ENCODE results near the gene LSP1. TPM values are rescaled to one million over a fixed set of nuclear protein-coding genes. Genes with fewer than 3 reads are reported as not detected.

Gene LSP1
- total and polyA plus RNA-seq, 2 experiments from 2014 or later = 2.8 TPM; not detected in 1

- Histone ChIP-seq H3K4me3 (no peak overlapping the region), H3K27ac (no peak overlapping the region), H3K27me3 (no peaks in the 10 kb centered on the region), H3K4me1 (ENCODE audit: low read depth) (peaks cover 17% of the 10 kb centered on the region), H3K36me3 (no peaks in the 10 kb centered on the region), H3K9me3 (ENCODE audit: low read depth) (no peaks in the 10 kb centered on the region)
- DNase-seq (ENCODE audit: low read depth in 1 of 2, low spot score in 1 of 2) = peak in 1 of 2 donors; percentile 27
- TF ChIP-seq CTCF (IDR thresholded peaks at IDR 0.05; ENCODE audit: low read depth, low read length) = no peak
These were observed 77.6 kb downstream of the LSP1 start for GRCh38 chr11:1930462-1930830.

- TF ChIP-seq CTCF (IDR thresholded peaks at IDR 0.05; ENCODE audit: low read depth, low read length) = no peak
- peaks cover 17% of the 10 kb centered on the region for H3K4me1 ChIP-seq (ENCODE audit: low read depth)
- H3K36me3 ChIP-seq = no peaks in the 10 kb centered on the region
- DNase-seq (ENCODE audit: low read depth in 1 of 2, low spot score in 1 of 2) = peak in 1 of 2 donors; percentile 67
- H3K9me3 ChIP-seq (ENCODE audit: low read depth) = no peaks in the 10 kb centered on the region
- H3K27ac ChIP-seq = no peak overlapping the region
- H3K27me3 ChIP-seq = no peaks in the 10 kb centered on the region
- no peak overlapping the region for H3K4me3 ChIP-seq
These were observed 78.6 kb downstream of the LSP1 start for GRCh38 chr11:1931341-1932104.

- DNase-seq (ENCODE audit: low read depth in 1 of 2, low spot score in 1 of 2) = no peak
- no peak for TF ChIP-seq CTCF (IDR thresholded peaks at IDR 0.05; ENCODE audit: low read depth, low read length)
- Histone ChIP-seq H3K36me3 (no peaks in the 10 kb centered on the region), H3K4me3 (no peak overlapping the region), H3K4me1 (ENCODE audit: low read depth) (peaks cover 14% of the 10 kb centered on the region), H3K9me3 (ENCODE audit: low read depth) (no peaks in the 10 kb centered on the region), H3K27me3 (no peaks in the 10 kb centered on the region), H3K27ac (no peak overlapping the region)
These were observed 79.2 kb downstream of the LSP1 start for GRCh38 chr11:1932105-1932480.

GRCh38 chr11:1932681-1933080 is 79.8 kb downstream of the LSP1 start:
- peaks cover 9% of the 10 kb centered on the region for H3K4me1 ChIP-seq (ENCODE audit: low read depth)
- no peak for TF ChIP-seq CTCF (IDR thresholded peaks at IDR 0.05; ENCODE audit: low read depth, low read length)
- H3K4me3 ChIP-seq = no peak overlapping the region
- H3K36me3 ChIP-seq = no peaks in the 10 kb centered on the region
- no peaks in the 10 kb centered on the region for H3K9me3 ChIP-seq (ENCODE audit: low read depth)
- no peak for DNase-seq (ENCODE audit: low read depth in 1 of 2, low spot score in 1 of 2)
- no peak overlapping the region for H3K27ac ChIP-seq
- no peaks in the 10 kb centered on the region for H3K27me3 ChIP-seq

- no peaks in the 10 kb centered on the region for H3K9me3 ChIP-seq (ENCODE audit: low read depth)
- H3K27me3 ChIP-seq = no peaks in the 10 kb centered on the region
- no peak overlapping the region for H3K4me3 ChIP-seq
- H3K27ac ChIP-seq = no peak overlapping the region
- H3K4me1 ChIP-seq (ENCODE audit: low read depth) = peaks cover 9% of the 10 kb centered on the region
- TF ChIP-seq CTCF (IDR thresholded peaks at IDR 0.05; ENCODE audit: low read depth, low read length) = no peak
- no peak for DNase-seq (ENCODE audit: low read depth in 1 of 2, low spot score in 1 of 2)
- no peaks in the 10 kb centered on the region for H3K36me3 ChIP-seq
These were observed 80.8 kb downstream of the LSP1 start for GRCh38 chr11:1933416-1934334.
